Panc1 (cell line): ENCODE measurements around the gene NAGS.

Experiments used
- SIN3A ChIP-seq: IDR thresholded peaks from 2 replicates; pipeline ENCODE4 v1.6.1; 2012; ENCODE audit warnings: low read depth, mild to moderate bottlenecking, low read length, moderate library complexity, borderline replicate concordance; ENCODE audit not compliant: insufficient read depth
- TF ChIP-seq, protein P1 (sequence below): fragments of 450-650 bp; IDR thresholded peaks from 2 replicates; pipeline ENCODE4 v1.5.1; 2017; ENCODE audit warnings: mild to moderate bottlenecking
- TF ChIP-seq, protein P2 (sequence below), 2 experiments: IDR thresholded peaks; 2 replicates each; pipeline ENCODE4 v1.6.1; 2011 to 2012; ENCODE audit warnings: low read depth in 2 of 2, control low read depth in 1 of 2, low read length in 1 of 2, mild to moderate bottlenecking in 1 of 2, moderate library complexity in 1 of 2; ENCODE audit not compliant: insufficient read depth in 1 of 2

DNA sequence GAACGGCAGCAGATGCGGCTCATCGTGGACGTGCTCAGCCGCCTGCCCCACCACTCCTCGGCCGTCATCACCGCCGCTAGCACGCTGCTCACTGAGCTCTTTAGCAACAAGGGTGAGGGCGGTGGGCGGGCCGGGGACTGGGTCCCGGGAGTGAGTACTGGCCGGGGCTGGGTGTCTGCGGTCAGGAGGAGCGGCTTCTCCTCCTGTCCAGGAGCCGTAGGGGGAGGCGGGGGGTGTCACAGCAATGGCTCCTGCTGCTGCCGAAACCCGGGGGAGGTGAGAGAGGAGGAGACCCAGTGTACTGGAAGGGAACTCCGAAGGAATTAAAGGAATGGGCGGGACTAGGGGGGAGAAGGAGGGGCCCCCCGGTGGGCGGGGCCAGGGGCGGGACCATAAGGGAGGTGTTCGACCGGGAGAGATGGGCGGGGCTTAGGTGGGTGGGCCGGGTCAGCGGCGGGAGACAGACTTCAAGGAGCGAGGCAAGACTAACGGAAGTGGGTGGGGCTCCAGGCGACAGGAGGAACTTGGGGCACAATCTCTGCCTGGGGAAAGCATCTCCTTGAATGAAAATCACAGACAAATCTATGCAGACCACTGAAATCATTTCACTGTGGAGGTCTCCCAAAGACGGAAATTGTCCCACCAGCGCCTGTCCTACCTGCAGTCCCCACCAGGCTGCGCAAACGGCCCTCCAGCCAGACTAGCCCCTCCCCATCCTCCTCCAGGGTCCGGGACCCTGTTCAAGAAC is 2.4 kb downstream of the NAGS start:
- TF ChIP-seq, protein P1, sequence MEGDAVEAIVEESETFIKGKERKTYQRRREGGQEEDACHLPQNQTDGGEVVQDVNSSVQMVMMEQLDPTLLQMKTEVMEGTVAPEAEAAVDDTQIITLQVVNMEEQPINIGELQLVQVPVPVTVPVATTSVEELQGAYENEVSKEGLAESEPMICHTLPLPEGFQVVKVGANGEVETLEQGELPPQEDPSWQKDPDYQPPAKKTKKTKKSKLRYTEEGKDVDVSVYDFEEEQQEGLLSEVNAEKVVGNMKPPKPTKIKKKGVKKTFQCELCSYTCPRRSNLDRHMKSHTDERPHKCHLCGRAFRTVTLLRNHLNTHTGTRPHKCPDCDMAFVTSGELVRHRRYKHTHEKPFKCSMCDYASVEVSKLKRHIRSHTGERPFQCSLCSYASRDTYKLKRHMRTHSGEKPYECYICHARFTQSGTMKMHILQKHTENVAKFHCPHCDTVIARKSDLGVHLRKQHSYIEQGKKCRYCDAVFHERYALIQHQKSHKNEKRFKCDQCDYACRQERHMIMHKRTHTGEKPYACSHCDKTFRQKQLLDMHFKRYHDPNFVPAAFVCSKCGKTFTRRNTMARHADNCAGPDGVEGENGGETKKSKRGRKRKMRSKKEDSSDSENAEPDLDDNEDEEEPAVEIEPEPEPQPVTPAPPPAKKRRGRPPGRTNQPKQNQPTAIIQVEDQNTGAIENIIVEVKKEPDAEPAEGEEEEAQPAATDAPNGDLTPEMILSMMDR = peak; percentile 60
- no peak for TF ChIP-seq SIN3A
- TF ChIP-seq, protein P2, sequence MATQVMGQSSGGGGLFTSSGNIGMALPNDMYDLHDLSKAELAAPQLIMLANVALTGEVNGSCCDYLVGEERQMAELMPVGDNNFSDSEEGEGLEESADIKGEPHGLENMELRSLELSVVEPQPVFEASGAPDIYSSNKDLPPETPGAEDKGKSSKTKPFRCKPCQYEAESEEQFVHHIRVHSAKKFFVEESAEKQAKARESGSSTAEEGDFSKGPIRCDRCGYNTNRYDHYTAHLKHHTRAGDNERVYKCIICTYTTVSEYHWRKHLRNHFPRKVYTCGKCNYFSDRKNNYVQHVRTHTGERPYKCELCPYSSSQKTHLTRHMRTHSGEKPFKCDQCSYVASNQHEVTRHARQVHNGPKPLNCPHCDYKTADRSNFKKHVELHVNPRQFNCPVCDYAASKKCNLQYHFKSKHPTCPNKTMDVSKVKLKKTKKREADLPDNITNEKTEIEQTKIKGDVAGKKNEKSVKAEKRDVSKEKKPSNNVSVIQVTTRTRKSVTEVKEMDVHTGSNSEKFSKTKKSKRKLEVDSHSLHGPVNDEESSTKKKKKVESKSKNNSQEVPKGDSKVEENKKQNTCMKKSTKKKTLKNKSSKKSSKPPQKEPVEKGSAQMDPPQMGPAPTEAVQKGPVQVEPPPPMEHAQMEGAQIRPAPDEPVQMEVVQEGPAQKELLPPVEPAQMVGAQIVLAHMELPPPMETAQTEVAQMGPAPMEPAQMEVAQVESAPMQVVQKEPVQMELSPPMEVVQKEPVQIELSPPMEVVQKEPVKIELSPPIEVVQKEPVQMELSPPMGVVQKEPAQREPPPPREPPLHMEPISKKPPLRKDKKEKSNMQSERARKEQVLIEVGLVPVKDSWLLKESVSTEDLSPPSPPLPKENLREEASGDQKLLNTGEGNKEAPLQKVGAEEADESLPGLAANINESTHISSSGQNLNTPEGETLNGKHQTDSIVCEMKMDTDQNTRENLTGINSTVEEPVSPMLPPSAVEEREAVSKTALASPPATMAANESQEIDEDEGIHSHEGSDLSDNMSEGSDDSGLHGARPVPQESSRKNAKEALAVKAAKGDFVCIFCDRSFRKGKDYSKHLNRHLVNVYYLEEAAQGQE (IDR thresholded peaks at IDR 0.05; ENCODE audit: insufficient read depth in 1 of 2, low read depth in 2 of 2, low read length in 1 of 2) = no peak
